ENCODE results near the gene RAP1GAP2.

DNA sequence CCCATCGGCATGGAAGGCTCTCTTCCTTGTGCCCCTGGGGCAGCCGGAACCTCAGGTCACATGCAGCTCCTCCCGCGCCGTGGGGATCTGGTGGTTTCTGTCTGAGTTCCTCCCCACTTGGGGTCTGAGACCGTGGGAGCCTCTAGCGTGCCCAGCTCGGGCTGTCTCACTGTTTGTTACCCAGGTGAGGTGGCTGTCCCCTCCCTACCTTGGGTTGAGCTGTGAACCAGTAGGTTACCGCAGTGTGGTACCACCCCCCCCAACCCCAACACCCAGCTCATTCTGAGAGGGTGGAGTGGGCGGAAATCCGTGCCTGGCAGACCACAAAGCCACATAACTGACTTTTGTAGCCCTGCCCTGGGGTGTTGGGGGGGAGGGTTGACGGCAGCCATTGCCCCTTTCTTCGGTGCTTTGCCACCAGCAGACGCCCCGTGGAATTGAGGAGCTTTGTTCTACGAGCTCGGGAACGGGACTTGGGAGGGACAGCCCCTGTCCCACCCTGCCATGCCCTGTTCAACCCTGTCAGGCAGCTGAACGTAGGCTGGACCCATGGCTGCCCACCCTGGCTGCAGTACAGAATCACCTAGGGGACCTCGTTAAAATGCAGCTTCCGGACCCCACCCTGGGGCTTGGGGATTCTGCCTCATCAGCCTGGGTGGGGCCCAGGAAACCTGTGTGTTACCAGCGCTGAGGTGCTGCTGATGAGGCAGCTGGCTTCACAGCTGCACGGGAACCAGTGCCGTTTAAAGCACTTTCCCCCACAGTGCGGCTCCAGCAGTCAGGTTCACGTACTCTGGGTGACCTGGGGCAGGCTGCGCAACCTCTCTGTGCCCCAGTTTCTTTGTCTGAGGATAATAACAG, 18.5 kb downstream of the RAP1GAP2 start:
- TF ChIP-seq CTCF (IDR thresholded peaks at IDR 0.05): no peak
- no peak for TF ChIP-seq POLR2A (IDR thresholded peaks at IDR 0.05)

All from uterus (tissue), 2 donors.